Keratinocyte (primary cell): ENCODE results near the gene FIZ1. TPM values are rescaled to one million over a fixed set of nuclear protein-coding genes. Genes with fewer than 3 reads are reported as not detected.

Experiments used
- DNase-seq: peaks from one replicate; pipeline ENCODE4 v3.0.0-alpha.2; 2011; ENCODE audit warnings: low read depth, missing footprints, low spot score
- FAIRE-seq: peaks from 2 replicates; lab custom pipeline; 2011; peaks lifted over from hg19 to GRCh38; lab: Jason Lieb, UNC
- H2AFZ ChIP-seq: 2 replicates; pipeline ENCODE4 v1.6.0; 2012; ENCODE audit warnings: low read length, control low read depth, inconsistent platforms; ENCODE audit not compliant: control insufficient read depth
- H3K27ac ChIP-seq: 2 replicates; pipeline ENCODE4 v1.5.1; 2011; ENCODE audit warnings: low read length; ENCODE audit not compliant: control insufficient read depth, insufficient read depth
- H3K27me3 ChIP-seq: 3 replicates; pipeline ENCODE4 v1.6.0; 2011; ENCODE audit warnings: low read length; ENCODE audit not compliant: control insufficient read depth, insufficient read depth; ENCODE audit errors: extremely low read depth
- H3K36me3 ChIP-seq, 2 experiments: 2 replicates in 1 of 2; 3 replicates in 1 of 2; pipeline ENCODE4 v1.5.1; 2011; ENCODE audit warnings: low read length in 2 of 2, mild to moderate bottlenecking in 1 of 2; ENCODE audit not compliant: control insufficient read depth in 2 of 2, insufficient read depth in 2 of 2; ENCODE audit errors: extremely low read depth in 1 of 2
- H3K4me1 ChIP-seq: 3 replicates; pipeline ENCODE4 v1.5.1; 2011; ENCODE audit warnings: low read length; ENCODE audit not compliant: control insufficient read depth, insufficient read depth; ENCODE audit errors: extremely low read depth
- H3K4me2 ChIP-seq: 3 replicates; pipeline ENCODE4 v1.6.0; 2011; ENCODE audit warnings: low read depth, low read length; ENCODE audit not compliant: control insufficient read depth, insufficient read depth; ENCODE audit errors: extremely low read depth
- H3K4me3 ChIP-seq, 3 experiments: fragments of 200-600 bp in 1 of 3; sonication (generic) in 1 of 3; 2 replicates in 2 of 3; 3 replicates in 1 of 3; pipeline ENCODE4 v1.5.1; 2011 to 2016; ENCODE audit warnings: low read length in 3 of 3, mild to moderate bottlenecking in 3 of 3, control low read depth in 2 of 3, inconsistent platforms in 1 of 3, low read depth in 1 of 3, mixed read lengths in 1 of 3, mixed run types in 1 of 3, moderate library complexity in 1 of 3; ENCODE audit not compliant: control insufficient read depth in 2 of 3, insufficient read depth in 2 of 3; ENCODE audit errors: extremely low read depth in 1 of 3
- H3K79me2 ChIP-seq: 2 replicates; pipeline ENCODE4 v1.6.0; 2012; ENCODE audit warnings: low read length; ENCODE audit not compliant: control insufficient read depth, insufficient read depth
- H3K9ac ChIP-seq: 3 replicates; pipeline ENCODE4 v1.6.0; 2011; ENCODE audit warnings: low read length; ENCODE audit not compliant: control insufficient read depth, insufficient read depth; ENCODE audit errors: extremely low read depth
- H3K9me1 ChIP-seq: 3 replicates; pipeline ENCODE4 v1.6.0; 2011; ENCODE audit warnings: low read length; ENCODE audit not compliant: control insufficient read depth, insufficient read depth; ENCODE audit errors: extremely low read depth
- H3K9me3 ChIP-seq: 2 replicates; pipeline ENCODE4 v1.5.1; 2012; ENCODE audit warnings: low read depth, low read length; ENCODE audit not compliant: control insufficient read depth
- H4K20me1 ChIP-seq: 3 replicates; pipeline ENCODE4 v1.6.0; 2011; ENCODE audit warnings: low read length; ENCODE audit not compliant: control insufficient read depth, insufficient read depth; ENCODE audit errors: extremely low read depth
- EZH2 ChIP-seq: IDR thresholded peaks from one replicate; pipeline ENCODE4 v1.6.1; 2012; ENCODE audit warnings: inconsistent platforms, mild to moderate bottlenecking, low read length, moderate library complexity
- dilution Hi-C: fragments of 300-500 bp; cut with MboI; formaldehyde crosslinking; loops from one replicate; pipeline ENCODE4 v1.7.0; 2020; ENCODE audit warnings: low sequenced_read_pairs; ENCODE audit not compliant: extremely low pct_ligation_motif_present
- polyA plus RNA-seq, 5 experiments: library from polyadenylated mRNA; depleted of rRNA in 3 of 5; stranded (reverse) in 3 of 5; stranded (forward) in 1 of 5; unstranded in 1 of 5; fragments of >200 nt; gene quantifications; 1 replicate in 1 of 5; 2 replicates in 3 of 5; 3 replicates in 1 of 5; pipeline versions ENCODE4 v1.2.1 to v1.2.3, GENCODE V29; 2011 to 2012; ENCODE audit warnings: missing spikeins in 2 of 5, low read depth in 1 of 5, low replicate concordance in 1 of 5
- TF ChIP-seq, protein P1 (sequence below), 3 experiments: IDR thresholded peaks in 1 of 3; conservative IDR thresholded peaks in 1 of 3; optimal IDR thresholded peaks in 1 of 3; 2 replicates in 2 of 3; 3 replicates in 1 of 3; pipeline versions ENCODE3 to v1.5.1; 2011; ENCODE audit warnings: low read length in 3 of 3, mild to moderate bottlenecking in 3 of 3, moderate library complexity in 2 of 3, control low read depth in 1 of 3, inconsistent platforms in 1 of 3; ENCODE audit not compliant: insufficient read depth in 2 of 3; ENCODE audit errors: extremely low read depth in 1 of 3

FIZ1 gene
- polyA plus RNA-seq, 1 donor (not counting 4 experiments of a cell fraction or from before 2014, with no cell fraction given), result 2.7 TPM

DNA sequence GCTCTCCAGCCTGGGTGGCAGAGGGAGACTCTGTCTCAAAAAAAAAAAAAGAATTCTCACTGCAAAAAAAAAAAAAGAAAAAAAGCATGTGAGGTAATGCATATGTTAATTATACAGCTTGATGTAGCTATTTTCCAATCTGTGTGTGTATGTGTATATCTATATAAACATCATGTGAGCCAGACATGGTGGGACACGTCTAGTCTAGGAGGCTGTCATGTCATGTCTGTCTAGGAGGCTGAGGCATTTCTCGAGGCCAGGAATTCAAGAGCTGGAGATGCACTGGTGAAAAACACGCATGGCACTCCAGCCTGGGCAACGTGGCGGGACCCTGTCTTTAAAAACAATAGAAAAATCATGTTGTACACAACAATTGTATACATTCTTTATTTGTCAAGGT, 47.1 kb downstream of the FIZ1 start:
- Histone ChIP-seq H3K36me3 (no peaks in the 10 kb centered on the region), H2AFZ (no peak overlapping the region), H3K4me3 (no peak overlapping the region), H3K79me2 (no peaks in the 10 kb centered on the region), H3K4me1 (peaks cover 3% of the 10 kb centered on the region), H3K27ac (no peak overlapping the region), H3K9me3 (no peaks in the 10 kb centered on the region), H3K27me3 (no peaks in the 10 kb centered on the region), H3K9me1 (no peaks in the 10 kb centered on the region), H3K9ac (no peak overlapping the region), H4K20me1 (no peaks in the 10 kb centered on the region), H3K4me2 (no peak overlapping the region)
- FAIRE-seq, result no peak
- DNase-seq, result no peak
- dilution Hi-C loops, result no loop called here
- TF ChIP-seq EZH2, result no peak
- TF ChIP-seq, protein P1, sequence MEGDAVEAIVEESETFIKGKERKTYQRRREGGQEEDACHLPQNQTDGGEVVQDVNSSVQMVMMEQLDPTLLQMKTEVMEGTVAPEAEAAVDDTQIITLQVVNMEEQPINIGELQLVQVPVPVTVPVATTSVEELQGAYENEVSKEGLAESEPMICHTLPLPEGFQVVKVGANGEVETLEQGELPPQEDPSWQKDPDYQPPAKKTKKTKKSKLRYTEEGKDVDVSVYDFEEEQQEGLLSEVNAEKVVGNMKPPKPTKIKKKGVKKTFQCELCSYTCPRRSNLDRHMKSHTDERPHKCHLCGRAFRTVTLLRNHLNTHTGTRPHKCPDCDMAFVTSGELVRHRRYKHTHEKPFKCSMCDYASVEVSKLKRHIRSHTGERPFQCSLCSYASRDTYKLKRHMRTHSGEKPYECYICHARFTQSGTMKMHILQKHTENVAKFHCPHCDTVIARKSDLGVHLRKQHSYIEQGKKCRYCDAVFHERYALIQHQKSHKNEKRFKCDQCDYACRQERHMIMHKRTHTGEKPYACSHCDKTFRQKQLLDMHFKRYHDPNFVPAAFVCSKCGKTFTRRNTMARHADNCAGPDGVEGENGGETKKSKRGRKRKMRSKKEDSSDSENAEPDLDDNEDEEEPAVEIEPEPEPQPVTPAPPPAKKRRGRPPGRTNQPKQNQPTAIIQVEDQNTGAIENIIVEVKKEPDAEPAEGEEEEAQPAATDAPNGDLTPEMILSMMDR (optimal IDR thresholded peaks at IDR 0.05 in 1 of 3, IDR thresholded peaks at IDR 0.05 in 1 of 3, conservative IDR thresholded peaks at IDR 0.05 in 1 of 3; ENCODE audit: extremely low read depth in 1 of 3, insufficient read depth in 2 of 3, low read length in 3 of 3), result no peak

DNA sequence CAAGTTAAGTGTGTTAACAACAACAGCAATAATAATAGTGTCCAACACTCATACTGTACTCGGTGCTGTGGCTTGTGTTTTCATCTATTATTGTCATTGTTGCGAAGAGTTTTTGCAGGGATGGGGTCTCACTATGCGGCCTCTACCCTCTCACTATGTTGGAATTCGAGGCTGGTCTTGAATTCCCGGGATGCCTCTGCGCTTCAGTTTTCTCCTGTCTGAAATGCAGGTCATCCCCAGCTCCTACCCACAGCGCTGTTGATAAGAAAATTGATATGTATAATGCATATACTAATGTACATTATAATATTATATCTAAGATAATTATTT, 49.0 kb downstream of the FIZ1 start:
- Histone ChIP-seq H3K4me2 (no peak overlapping the region), H3K9me3 (no peaks in the 10 kb centered on the region), H4K20me1 (no peaks in the 10 kb centered on the region), H3K9ac (no peak overlapping the region), H3K4me1 (peaks cover 3% of the 10 kb centered on the region), H3K4me3 (no peak overlapping the region), H3K27me3 (no peaks in the 10 kb centered on the region), H3K36me3 (no peaks in the 10 kb centered on the region), H2AFZ (no peak overlapping the region), H3K27ac (no peak overlapping the region), H3K9me1 (no peaks in the 10 kb centered on the region), H3K79me2 (no peaks in the 10 kb centered on the region)
- no peak for TF ChIP-seq EZH2
- TF ChIP-seq, protein P1 (optimal IDR thresholded peaks at IDR 0.05 in 1 of 3, IDR thresholded peaks at IDR 0.05 in 1 of 3, conservative IDR thresholded peaks at IDR 0.05 in 1 of 3; ENCODE audit: extremely low read depth in 1 of 3, insufficient read depth in 2 of 3, low read length in 3 of 3), result no peak
- dilution Hi-C loops, result no loop called here
- FAIRE-seq, result no peak
- no peak for DNase-seq
